ENCODE data around the gene SUSD4. TPM values are rescaled to one million over a fixed set of nuclear protein-coding genes. Genes with fewer than 3 reads are reported as not detected.

The SUSD4 gene
- total and polyA plus RNA-seq, 9 donors, result 23.0 to 80.5 (median 36.6) TPM

- Histone ChIP-seq H3K4me3 (no peak overlapping the region), H3K9me3 (no peaks in the 10 kb centered on the region), H3K27me3 (no peaks in the 10 kb centered on the region), H3K36me3 (no peaks in the 10 kb centered on the region), H3K4me1 (ENCODE audit: insufficient read depth) (no peaks in the 10 kb centered on the region), H3K27ac (no peak overlapping the region)
- intact Hi-C loops (cut with DNase I), result no loop called here
- 81 to 86% (median 85%) methylated on average over 4 of the region's 4 CpGs for WGBS, 3 donors
- DNase-seq, result no peak
- TF ChIP-seq CTCF (IDR thresholded peaks at IDR 0.05) (no peak), POLR2A (IDR thresholded peaks at IDR 0.05) (no peak), EP300 (IDR thresholded peaks at IDR 0.05) (no peak)
Observed at GRCh38 chr1:223244366-223245103, 119.4 kb downstream of the SUSD4 start.

DNA sequence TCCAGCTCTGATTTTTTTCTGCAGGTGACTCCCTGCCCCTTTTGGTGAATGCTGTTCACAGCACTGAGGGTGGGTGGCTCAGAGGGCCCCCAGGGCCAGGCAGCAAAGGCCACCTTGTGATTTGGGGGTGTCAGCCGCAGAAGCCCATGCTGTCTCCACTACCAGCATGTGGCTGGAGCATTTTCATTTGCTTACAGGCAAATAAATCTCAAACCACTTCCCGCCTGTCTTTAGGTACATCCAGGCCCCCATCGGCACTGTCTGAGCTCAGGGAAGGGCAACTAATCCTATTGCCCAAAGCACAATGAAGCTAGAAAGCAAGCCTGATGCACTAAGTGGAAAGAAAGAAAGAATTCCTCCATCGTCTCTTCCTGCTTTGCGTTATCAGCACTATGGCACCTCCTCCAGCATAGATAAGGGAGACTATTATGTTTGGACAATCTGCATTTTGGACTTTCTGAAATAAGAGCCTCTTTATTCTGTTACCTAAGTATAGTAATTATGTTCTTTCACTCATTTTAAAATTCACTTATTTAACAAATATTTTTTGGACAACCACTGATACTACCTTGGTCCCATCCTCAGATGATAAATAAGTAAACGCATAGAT, 120.4 kb downstream of the SUSD4 start:
- H3K4me3 ChIP-seq, result no peak overlapping the region
- intact Hi-C loops (cut with DNase I), result no loop called here
- H3K36me3 ChIP-seq, result no peaks in the 10 kb centered on the region
- DNase-seq, result no peak
- H3K27ac ChIP-seq, result no peak overlapping the region
- WGBS, 3 donors, result 63 to 72% (median 67%) methylated on average over 6 of the region's 6 CpGs
- TF ChIP-seq EP300 (IDR thresholded peaks at IDR 0.05), result no peak
- TF ChIP-seq CTCF (IDR thresholded peaks at IDR 0.05), result no peak
- TF ChIP-seq POLR2A (IDR thresholded peaks at IDR 0.05), result no peak
- no peaks in the 10 kb centered on the region for H3K27me3 ChIP-seq
- H3K4me1 ChIP-seq (ENCODE audit: insufficient read depth), result no peaks in the 10 kb centered on the region
- no peaks in the 10 kb centered on the region for H3K9me3 ChIP-seq

DNA sequence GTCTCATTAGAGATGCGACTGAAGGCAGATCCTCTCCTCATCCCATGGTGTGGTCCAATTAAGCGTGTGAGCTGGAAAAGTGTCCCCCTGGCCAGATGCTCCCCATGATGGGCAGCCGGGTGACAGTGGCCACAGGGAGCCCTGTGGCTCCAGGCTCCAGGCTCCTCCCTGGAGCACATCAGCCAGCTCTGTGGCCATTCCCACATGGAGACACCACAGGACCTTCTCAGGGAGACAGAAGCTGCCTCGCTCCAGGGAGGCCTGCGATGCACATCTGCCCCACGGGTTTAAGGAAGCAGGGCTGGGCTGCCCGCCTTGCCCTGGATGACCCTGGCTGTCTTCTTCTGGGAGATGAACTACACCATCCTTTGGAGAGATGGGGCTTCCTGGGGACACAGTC, 121.0 kb downstream of the SUSD4 start:
- no peak for DNase-seq
- H3K9me3 ChIP-seq, result no peaks in the 10 kb centered on the region
- H3K36me3 ChIP-seq, result no peaks in the 10 kb centered on the region
- H3K27ac ChIP-seq, result no peak overlapping the region
- intact Hi-C loops (cut with DNase I), result no loop called here
- H3K4me3 ChIP-seq, result no peak overlapping the region
- no peaks in the 10 kb centered on the region for H3K27me3 ChIP-seq
- no peak for TF ChIP-seq EP300 (IDR thresholded peaks at IDR 0.05)
- no peak for TF ChIP-seq POLR2A (IDR thresholded peaks at IDR 0.05)
- TF ChIP-seq CTCF (IDR thresholded peaks at IDR 0.05), result no peak
- H3K4me1 ChIP-seq (ENCODE audit: insufficient read depth), result no peaks in the 10 kb centered on the region
- 96 to 98% (median 98%) methylated on average over 7 of the region's 7 CpGs for WGBS, 3 donors

DNA sequence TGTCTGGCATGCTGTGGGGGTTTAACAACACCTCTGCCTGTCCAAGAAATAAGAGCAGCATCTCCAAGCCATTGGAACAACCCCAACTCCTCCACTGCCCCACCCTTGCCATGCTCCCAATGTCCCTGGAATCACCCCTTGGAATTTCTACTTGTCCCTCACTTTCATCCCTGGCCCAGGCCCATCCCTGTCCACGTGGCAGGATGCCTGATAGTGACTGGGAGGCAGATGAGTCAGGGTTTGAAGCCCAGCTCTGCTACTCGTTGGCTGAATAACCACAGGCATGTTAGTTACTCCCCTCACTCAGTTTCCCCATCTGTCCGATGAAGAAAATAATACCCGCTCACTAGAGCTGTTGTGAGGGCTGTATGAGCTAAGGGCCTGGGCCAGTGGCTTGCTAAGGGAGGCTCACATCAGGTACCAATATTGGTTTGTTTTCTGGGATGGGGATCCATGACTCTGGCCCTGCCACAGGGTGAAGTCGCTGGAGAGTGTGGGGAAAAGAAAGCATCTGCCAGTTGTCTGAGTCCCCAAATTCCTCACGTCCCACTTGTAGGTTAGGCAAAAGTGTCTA, 121.5 kb downstream of the SUSD4 start:
- no peak for DNase-seq
- Histone ChIP-seq H3K4me1 (ENCODE audit: insufficient read depth) (no peaks in the 10 kb centered on the region), H3K36me3 (no peaks in the 10 kb centered on the region), H3K27me3 (no peaks in the 10 kb centered on the region), H3K4me3 (no peak overlapping the region), H3K9me3 (no peaks in the 10 kb centered on the region), H3K27ac (no peak overlapping the region)
- intact Hi-C loops (cut with DNase I), result no loop called here
- WGBS, 3 donors, result 70 to 76% (median 74%) methylated on average over 6 of the region's 6 CpGs
- TF ChIP-seq CTCF (IDR thresholded peaks at IDR 0.05), result no peak
- no peak for TF ChIP-seq EP300 (IDR thresholded peaks at IDR 0.05)
- no peak for TF ChIP-seq POLR2A (IDR thresholded peaks at IDR 0.05)
